ENCODE data around the gene DLG3. TPM values are rescaled to one million over a fixed set of nuclear protein-coding genes. Genes with fewer than 3 reads are reported as not detected.

Gene DLG3
- total RNA-seq, 2 experiments from 2014 or later = 6.6 to 9.0 TPM

DNA sequence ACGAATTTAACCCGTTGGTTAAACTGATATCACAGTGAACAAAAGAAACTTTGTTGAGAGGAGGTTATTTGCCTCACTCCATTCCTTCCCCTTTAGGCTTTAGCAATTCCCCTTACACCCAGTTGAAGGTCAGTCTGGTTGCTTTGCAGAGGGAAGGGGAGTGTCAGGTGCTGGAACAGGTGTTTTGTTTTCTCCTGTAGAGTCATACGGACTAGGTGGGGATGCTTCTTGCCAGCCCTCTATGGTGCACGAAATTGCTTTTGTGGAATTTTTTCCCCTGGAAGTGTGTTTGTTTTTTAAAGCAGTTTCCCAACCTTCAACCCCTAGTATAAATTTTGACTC is 33.1 kb downstream of the DLG3 start:
- H3K27me3 Mint-ChIP-seq = no peaks in the 10 kb centered on the region
- intact Hi-C loops (cut with DNase I, micrococcal nuclease) = no loop called here
- Histone ChIP-seq H3K36me3 (ENCODE audit: insufficient read depth, low read length) (peaks cover 13% of the 10 kb centered on the region), H3K9me3 (ENCODE audit: control insufficient read depth in 1 of 2, insufficient read depth in 1 of 2, low read length in 2 of 2) (no peaks in the 10 kb centered on the region), H3K4me3 (ENCODE audit: low read length) (no peak overlapping the region), H3K4me1 (ENCODE audit: insufficient read depth, low read length) (no peaks in the 10 kb centered on the region), H3K27me3 (ENCODE audit: control insufficient read depth in 1 of 2, insufficient read depth in 2 of 2, low read length in 2 of 2) (no peaks in the 10 kb centered on the region), H3K27ac (ENCODE audit: low read depth in 1 of 2, low read length in 2 of 2) (no peak overlapping the region)
- H3K9me3 Mint-ChIP-seq = no peaks in the 10 kb centered on the region
- H3K4me3 Mint-ChIP-seq = no peak overlapping the region
- ATAC-seq (ENCODE audit: poor library complexity) (no peak), DNase-seq (no peak)
- H3K36me3 Mint-ChIP-seq (ENCODE audit: low read depth) = peaks cover 12% of the 10 kb centered on the region
- ChIA-PET POLR2A (no interaction called here), CTCF (no interaction called here)
- TF ChIP-seq, protein P1, sequence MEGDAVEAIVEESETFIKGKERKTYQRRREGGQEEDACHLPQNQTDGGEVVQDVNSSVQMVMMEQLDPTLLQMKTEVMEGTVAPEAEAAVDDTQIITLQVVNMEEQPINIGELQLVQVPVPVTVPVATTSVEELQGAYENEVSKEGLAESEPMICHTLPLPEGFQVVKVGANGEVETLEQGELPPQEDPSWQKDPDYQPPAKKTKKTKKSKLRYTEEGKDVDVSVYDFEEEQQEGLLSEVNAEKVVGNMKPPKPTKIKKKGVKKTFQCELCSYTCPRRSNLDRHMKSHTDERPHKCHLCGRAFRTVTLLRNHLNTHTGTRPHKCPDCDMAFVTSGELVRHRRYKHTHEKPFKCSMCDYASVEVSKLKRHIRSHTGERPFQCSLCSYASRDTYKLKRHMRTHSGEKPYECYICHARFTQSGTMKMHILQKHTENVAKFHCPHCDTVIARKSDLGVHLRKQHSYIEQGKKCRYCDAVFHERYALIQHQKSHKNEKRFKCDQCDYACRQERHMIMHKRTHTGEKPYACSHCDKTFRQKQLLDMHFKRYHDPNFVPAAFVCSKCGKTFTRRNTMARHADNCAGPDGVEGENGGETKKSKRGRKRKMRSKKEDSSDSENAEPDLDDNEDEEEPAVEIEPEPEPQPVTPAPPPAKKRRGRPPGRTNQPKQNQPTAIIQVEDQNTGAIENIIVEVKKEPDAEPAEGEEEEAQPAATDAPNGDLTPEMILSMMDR (IDR thresholded peaks at IDR 0.05) = no peak
- peaks cover 4% of the 10 kb centered on the region for H3K4me1 Mint-ChIP-seq (ENCODE audit: low read depth)
- H3K27ac Mint-ChIP-seq = no peak overlapping the region

DNA sequence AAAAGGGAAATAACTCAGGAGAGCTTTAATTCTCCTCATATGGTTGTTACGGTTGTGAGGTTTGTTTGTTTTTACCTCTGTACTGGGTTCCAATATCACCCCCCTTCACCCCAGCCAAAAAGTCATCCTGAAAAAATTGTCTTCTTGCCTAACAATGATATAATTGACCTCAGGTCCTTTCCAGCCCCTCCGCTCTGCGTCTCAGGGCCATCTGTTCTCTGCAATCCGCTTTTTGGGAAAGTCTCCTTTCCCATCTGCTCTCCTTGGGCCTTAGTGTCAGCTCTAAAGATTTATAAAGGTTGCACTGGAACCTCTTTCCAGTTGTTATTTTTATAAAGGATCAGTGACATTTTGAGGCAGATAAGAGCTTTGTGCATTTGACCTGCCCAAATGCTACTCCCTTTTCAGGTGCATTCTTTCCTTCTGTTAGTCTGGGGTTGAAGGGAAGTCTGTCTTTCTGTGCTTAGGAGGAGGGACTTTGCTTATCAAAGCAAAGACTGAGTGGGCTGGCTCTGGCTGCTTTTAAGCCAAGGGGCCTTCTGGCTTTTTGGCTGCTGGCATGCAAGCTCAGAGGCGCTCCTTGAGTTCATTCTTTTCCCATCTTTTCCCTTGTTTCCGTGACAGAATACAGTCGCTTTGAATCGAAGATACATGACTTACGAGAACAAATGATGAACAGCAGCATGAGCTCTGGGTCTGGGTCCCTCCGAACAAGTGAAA is 34.1 kb downstream of the DLG3 start:
- Histone ChIP-seq H3K27me3 (ENCODE audit: control insufficient read depth in 1 of 2, insufficient read depth in 2 of 2, low read length in 2 of 2) (no peaks in the 10 kb centered on the region), H3K27ac (ENCODE audit: low read depth in 1 of 2, low read length in 2 of 2) (no peak overlapping the region), H3K36me3 (ENCODE audit: insufficient read depth, low read length) (peaks cover 13% of the 10 kb centered on the region), H3K4me3 (ENCODE audit: low read length) (no peak overlapping the region), H3K4me1 (ENCODE audit: insufficient read depth, low read length) (no peaks in the 10 kb centered on the region), H3K9me3 (ENCODE audit: control insufficient read depth in 1 of 2, insufficient read depth in 1 of 2, low read length in 2 of 2) (no peaks in the 10 kb centered on the region)
- H3K27me3 Mint-ChIP-seq = no peaks in the 10 kb centered on the region
- no peak overlapping the region for H3K4me3 Mint-ChIP-seq
- intact Hi-C loops (cut with DNase I, micrococcal nuclease) = no loop called here
- H3K4me1 Mint-ChIP-seq (ENCODE audit: low read depth) = peaks cover 4% of the 10 kb centered on the region
- TF ChIP-seq, protein P1 (IDR thresholded peaks at IDR 0.05) = no peak
- H3K27ac Mint-ChIP-seq = no peak overlapping the region
- ChIA-PET POLR2A (no interaction called here), CTCF (no interaction called here)
- peaks cover 17% of the 10 kb centered on the region for H3K36me3 Mint-ChIP-seq (ENCODE audit: low read depth)
- no peaks in the 10 kb centered on the region for H3K9me3 Mint-ChIP-seq
- DNase-seq (no peak), ATAC-seq (ENCODE audit: poor library complexity) (no peak)

DNA sequence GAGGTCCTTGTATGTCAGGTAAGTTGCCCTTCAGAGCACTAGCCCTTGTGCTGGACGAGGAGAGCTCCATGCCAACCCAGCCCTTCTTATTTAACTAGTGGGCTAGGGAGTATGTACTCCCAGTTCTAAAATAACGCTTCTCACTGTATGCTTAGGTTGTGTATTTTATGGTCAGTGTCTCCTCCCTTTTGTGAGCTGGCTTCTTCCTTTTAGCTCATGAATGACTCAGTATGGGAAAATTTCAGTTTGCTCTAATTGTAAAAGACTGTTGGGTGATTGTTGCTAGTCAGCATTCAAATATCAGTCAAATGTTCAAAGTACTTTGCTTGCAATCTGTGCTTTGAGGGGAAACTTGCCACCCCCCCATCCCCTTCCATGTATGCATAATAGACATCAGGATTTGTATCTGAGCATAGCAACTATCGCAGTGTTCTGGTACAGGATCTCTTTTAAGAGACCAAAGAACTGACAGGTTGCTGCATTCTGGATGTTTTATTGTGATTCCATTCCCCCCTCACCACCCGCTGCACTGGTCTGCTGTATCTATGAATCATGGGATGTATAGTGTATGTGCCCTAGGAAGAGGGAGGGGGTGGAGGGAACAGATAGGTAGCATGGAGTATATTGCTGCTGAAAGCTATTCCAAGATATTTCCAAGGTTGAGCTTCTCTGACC is 34.7 kb downstream of the DLG3 start:
- DNase-seq (no peak), ATAC-seq (ENCODE audit: poor library complexity) (no peak)
- ChIA-PET CTCF (interaction anchor here (0.6 kb wide), 1 partner anchor 17 kb away, joined by 3 read pairs; no protein-coding TSS in a partner anchor), POLR2A (no interaction called here)
- Mint-ChIP-seq H3K27ac (no peak overlapping the region), H3K9me3 (no peaks in the 10 kb centered on the region), H3K4me3 (no peak overlapping the region), H3K4me1 (ENCODE audit: low read depth) (peaks cover 1% of the 10 kb centered on the region), H3K27me3 (no peaks in the 10 kb centered on the region), H3K36me3 (ENCODE audit: low read depth) (peaks cover 17% of the 10 kb centered on the region)
- Histone ChIP-seq H3K27me3 (ENCODE audit: control insufficient read depth in 1 of 2, insufficient read depth in 2 of 2, low read length in 2 of 2) (no peaks in the 10 kb centered on the region), H3K27ac (ENCODE audit: low read depth in 1 of 2, low read length in 2 of 2) (no peak overlapping the region), H3K4me3 (ENCODE audit: low read length) (no peak overlapping the region), H3K4me1 (ENCODE audit: insufficient read depth, low read length) (no peaks in the 10 kb centered on the region), H3K9me3 (ENCODE audit: control insufficient read depth in 1 of 2, insufficient read depth in 1 of 2, low read length in 2 of 2) (no peaks in the 10 kb centered on the region), H3K36me3 (ENCODE audit: insufficient read depth, low read length) (peaks cover 13% of the 10 kb centered on the region)
- intact Hi-C loops (cut with DNase I, micrococcal nuclease) = no loop called here
- TF ChIP-seq, protein P1 (IDR thresholded peaks at IDR 0.05) = no peak
